CD4-positive, alpha-beta T cell treated with Interleukin-15 for 1 hour (primary cell): ENCODE results near the gene UIMC1.
"Not testable (repeated sequence)": the region's sequence is repeated elsewhere in the genome, so short reads cannot be mapped to it uniquely, and the experiment has no call there.

Experiments
- DNase-seq: peaks from one replicate; pipeline ENCODE4 v3.0.0-alpha.2; 2020

UIMC1 gene

DNA sequence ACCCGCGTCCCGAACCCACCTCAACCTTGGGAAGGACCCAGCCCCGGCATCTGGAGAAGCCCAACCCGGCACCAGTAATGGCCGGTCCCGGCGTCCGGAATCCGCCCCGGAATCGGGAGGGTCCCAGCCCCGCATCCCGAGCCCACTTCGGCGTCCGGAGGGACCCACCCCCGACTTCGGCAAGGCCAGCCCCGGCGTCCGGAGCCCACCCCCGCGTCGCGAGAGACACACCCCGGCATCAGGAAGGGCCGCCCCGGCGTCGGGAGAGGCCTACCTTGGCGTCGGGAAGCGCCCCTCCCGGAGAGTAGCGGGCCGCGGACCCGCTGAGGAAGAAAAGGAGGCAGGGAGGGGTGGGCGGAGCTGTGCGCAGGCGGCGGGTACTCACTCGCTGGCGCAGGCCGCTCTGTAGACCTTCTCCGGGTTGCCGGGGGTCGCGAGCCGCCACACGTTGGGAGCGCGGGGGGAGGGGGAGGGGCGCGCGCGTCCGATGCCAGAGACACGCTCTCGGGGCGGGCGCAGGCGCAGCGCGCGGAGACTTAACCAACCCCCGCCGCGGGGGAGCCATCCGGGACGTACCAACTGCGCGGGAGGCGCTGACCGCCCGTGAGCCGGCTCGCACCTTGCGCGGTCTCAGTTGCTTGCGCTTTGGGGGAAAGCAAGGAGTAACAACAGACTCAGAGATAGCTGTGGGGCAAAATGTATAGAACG lies at the start of gene UIMC1:
UIMC1 (minus strand) TSS at position 515 of the 708 bp plus-strand sequence. CDS start 24,164 bp downstream, outside the sequence.
- DNase-seq: peak; percentile 90

DNA sequence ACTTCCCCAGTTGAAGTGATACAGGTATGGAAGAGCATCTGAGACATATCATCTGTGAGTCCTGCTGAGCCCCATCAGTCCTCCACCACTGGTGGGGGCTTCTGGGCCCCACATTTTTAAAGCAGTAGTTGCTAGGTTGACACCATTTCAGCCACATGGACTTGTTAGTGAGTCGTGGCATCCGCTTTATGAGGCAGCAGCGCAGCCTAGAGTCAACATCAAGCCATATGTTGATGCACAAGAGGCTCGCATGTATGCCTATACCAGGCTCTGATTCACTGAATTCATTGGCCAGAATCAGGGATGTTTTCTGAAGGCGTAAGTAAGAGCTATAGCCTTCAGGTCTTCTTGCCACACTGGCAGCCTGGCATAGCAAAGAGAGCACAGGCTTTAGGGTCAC lies 42.7 kb upstream of the UIMC1 start:
- DNase-seq: no peak

DNA sequence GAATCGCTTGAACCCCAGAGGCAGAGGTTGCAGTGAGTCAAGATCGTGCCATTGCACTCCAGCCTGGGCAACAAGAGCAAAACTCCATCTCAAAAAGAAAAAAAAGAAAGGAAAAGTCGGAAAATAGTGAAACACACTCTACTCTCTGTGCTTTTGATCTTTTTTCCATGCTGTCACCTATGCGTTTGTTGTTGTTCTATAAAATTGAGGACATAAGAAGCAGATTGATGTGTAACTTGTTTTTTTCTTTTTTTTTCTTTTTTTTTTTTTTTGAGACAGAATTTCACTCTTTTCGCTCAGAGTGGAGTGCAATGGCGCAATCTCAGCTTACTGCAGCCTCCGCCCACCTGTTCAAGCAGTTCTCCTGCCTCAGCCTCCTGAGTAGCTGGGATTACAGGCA lies 42.0 kb upstream of the UIMC1 start:
- not testable (repeated sequence) for DNase-seq

GRCh38 chr5:177045631-177046030 lies 39.1 kb upstream of the UIMC1 start:
- DNase-seq: no peak

DNA sequence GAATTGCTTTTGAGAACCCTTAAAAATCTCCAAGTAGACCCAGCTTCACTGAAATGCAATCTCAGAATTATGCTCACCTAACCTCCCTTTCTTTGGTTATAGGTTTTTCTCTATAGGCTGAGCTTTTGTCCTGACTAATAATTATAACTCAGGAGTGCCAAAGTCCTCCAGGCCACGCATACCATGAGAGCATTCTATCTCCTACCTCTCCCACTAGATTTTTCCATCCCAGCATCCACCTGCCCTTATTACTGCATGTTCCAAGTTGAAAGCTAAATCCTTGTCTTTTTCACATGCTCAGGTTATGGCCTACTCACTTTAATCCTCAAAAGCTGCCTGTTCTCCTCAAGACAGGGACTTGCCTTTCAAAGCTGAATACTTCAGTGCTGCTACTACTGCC lies 38.1 kb upstream of the UIMC1 start:
- no peak for DNase-seq

DNA sequence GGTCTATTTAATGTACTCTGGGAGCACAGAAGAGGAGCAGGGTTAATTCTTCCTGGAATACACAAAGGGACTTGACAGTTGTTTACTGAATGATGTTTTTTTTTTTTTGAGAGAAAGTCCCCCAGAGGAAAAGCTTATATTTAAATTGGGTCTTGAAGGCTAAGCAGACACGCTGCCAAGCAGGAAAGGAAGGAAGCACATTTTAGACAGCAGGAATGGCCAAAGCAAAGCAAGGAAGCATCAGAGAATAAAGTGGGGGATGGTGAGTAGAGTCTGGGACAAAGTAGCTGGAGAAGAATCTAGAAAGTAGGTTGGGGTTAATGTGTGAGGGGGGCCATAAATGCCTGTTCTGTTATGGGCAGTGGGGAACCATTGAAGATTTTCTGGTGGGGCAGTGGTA lies 37.4 kb upstream of the UIMC1 start:
- DNase-seq: no peak

DNA sequence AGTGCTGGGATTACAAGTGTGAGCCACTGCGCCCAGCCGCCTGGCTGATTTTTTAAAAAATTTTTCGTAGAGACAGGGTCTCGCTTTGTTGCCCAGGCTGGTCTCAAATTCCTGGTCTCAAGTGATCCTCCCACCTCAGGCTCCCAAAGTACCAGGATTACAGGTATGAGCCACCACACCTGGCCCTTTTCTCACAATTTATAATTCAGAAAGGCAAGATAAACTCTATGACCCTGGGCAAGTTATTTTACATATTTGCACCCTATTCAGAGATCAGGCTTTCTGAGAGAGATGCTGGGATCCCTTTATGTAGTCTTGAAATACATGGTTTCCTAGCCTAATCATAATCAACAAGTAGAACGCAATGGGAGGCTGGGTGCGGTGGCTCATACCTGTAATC lies 36.5 kb upstream of the UIMC1 start:
- no peak for DNase-seq

GRCh38 chr5:177041936-177042335 lies 35.4 kb upstream of the UIMC1 start:
- no peak for DNase-seq

GRCh38 chr5:177040814-177041420 lies 34.3 kb upstream of the UIMC1 start:
- DNase-seq: no peak

GRCh38 chr5:177036921-177037320 lies 30.3 kb upstream of the UIMC1 start:
- DNase-seq: no peak

- DNase-seq: no peak
Observed at GRCh38 chr5:177036443-177036842, 29.9 kb upstream of the UIMC1 start.

DNA sequence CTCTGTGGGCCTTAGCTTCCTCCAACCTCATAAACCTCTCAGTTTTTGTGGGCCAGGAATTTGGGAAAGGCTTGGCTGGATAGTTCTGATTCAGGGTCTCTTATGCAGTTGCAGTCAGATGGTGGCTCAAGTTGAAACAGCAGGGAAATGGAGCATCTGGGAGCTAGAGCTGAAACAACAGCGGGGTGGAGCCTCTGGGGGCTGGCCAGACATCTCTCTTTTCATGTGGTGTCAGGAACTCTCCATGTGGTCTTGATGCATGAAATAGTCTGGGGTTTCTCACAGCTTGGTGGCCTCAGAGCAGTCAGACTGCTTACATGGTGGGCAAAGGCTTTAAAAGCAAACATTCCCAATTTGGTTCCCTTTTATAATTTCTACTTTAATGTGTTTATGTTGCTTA lies 29.4 kb upstream of the UIMC1 start:
- no peak for DNase-seq

GRCh38 chr5:177029498-177029897 lies 22.9 kb upstream of the UIMC1 start:
- no peak for DNase-seq

- no peak for DNase-seq
Observed at GRCh38 chr5:177027665-177028064, 21.1 kb upstream of the UIMC1 start.

GRCh38 chr5:177025101-177025601 lies 18.6 kb upstream of the UIMC1 start:
- no peak for DNase-seq

- DNase-seq: no peak
Observed at GRCh38 chr5:177024559-177024958, 18.0 kb upstream of the UIMC1 start.

GRCh38 chr5:177023303-177023664 lies 16.7 kb upstream of the UIMC1 start:
- DNase-seq: no peak

GRCh38 chr5:177022386-177023302 lies 16.1 kb upstream of the UIMC1 start, which contains the start of gene ZNF346:
Gene ZNF346 (plus strand): TSS chr5:177022696. CDS start chr5:177022739, 43 bp downstream.
- peak; percentile 93 for DNase-seq

DNA sequence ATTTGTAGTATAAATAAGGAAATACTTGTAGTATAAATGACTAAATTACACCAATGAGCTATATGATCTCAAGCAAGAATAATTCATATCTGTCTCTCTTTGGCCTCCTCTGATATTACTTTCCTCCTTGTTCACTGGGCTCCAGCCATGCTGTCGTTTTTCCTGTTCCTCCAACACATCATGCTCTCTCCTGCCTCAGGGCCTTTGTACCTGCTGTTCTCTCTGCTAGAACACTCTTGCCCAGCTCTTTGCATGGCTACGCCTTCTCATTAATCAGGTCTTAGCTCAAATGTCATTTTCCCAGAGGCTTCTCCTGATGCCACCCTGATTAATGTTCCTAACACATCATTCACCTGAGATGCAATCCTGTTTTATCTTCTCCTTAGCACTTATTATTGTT lies 13.5 kb upstream of the UIMC1 start:
- DNase-seq: no peak

DNA sequence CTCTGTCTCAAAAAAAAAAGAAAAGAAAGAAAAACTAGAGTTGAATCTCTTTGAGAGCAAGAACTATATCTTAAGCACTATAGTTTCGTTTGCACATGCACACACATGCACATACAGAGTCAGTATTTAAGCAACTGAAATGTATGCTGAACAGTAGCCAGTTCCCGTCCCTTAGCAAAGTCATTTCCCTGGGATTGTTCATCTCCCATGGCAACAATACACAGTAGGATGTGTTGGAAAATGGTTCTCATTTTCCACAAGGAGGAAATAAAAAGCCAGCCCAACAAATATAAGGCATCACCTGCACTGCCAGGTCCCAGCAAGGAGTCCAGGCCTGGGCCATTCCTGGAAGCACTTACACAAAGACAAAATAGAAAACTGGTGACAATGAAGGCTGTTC lies 11.8 kb upstream of the UIMC1 start:
- DNase-seq: no peak

DNA sequence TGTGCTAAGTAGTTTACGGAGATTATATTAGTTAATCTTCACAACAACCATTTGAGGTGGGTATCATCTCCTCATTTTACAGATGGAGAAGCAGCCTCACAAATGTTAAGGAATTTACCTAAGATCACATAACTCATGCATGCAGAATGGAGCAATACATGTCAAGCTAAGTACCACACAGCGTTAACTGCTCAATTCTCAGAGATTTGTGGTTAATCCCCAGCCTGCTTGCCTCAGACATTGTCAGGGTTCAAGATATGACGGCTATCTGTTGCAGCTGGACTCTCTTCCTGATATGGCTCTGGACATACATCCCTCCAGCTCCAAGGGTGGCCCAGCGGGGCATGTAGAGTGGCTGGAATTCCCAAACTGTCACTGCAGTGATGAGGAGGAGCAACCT lies 8.6 kb upstream of the UIMC1 start:
- DNase-seq: no peak

- DNase-seq: no peak
Observed at GRCh38 chr5:177010153-177010552, 3.6 kb upstream of the UIMC1 start.

GRCh38 chr5:177008716-177009115 lies 2.1 kb upstream of the UIMC1 start:
- DNase-seq: no peak
